Fibroblast of villous mesenchyme (primary cell): ENCODE results near the gene MAGI2. TPM values are rescaled to one million over a fixed set of nuclear protein-coding genes. Genes with fewer than 3 reads are reported as not detected.

ENCODE experiments used
- DNase-seq: peaks from one replicate; pipeline ENCODE4 v3.0.0-alpha.2; 2010; ENCODE audit warnings: low read depth
- H3K4me3 ChIP-seq: 2 replicates; pipeline ENCODE4 v1.5.1; 2011; ENCODE audit warnings: low read depth, mild to moderate bottlenecking, low read length
- total RNA-seq: library from RNA; depleted of rRNA; stranded (reverse); fragments of >200 nt; gene quantifications from 2 replicates; pipeline ENCODE4 v1.2.3, GENCODE V29; 2012
- TF ChIP-seq, protein P1 (sequence below): IDR thresholded peaks from 2 replicates; pipeline ENCODE4 v1.5.1; 2012; ENCODE audit warnings: low read depth, mild to moderate bottlenecking, low read length; ENCODE audit not compliant: insufficient read depth

Gene MAGI2
- total RNA-seq, 1 donor = 24.6 TPM

DNA sequence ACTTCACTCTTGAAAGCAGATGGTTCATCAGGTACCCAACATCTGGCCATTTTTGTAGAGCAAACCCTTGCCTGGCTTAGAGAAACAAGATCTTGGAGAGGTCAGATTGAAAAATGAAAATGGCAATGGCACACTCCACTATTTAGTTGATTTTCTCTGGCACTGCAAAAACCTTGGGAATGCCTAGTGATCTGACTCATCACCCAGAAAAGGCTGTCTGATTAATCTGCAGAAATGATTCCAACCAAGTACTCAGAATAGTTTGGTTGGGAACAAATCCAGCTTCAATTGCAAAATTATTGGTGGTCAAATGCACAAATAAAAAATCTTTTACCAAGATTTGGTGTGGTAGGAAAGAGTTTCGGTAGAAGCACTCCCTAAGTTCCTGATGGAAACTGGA, 1303.7 kb downstream of the MAGI2 start:
- DNase-seq = peak; percentile 25
- H3K4me3 ChIP-seq = no peak overlapping the region
- TF ChIP-seq, protein P1, sequence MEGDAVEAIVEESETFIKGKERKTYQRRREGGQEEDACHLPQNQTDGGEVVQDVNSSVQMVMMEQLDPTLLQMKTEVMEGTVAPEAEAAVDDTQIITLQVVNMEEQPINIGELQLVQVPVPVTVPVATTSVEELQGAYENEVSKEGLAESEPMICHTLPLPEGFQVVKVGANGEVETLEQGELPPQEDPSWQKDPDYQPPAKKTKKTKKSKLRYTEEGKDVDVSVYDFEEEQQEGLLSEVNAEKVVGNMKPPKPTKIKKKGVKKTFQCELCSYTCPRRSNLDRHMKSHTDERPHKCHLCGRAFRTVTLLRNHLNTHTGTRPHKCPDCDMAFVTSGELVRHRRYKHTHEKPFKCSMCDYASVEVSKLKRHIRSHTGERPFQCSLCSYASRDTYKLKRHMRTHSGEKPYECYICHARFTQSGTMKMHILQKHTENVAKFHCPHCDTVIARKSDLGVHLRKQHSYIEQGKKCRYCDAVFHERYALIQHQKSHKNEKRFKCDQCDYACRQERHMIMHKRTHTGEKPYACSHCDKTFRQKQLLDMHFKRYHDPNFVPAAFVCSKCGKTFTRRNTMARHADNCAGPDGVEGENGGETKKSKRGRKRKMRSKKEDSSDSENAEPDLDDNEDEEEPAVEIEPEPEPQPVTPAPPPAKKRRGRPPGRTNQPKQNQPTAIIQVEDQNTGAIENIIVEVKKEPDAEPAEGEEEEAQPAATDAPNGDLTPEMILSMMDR = no peak

DNA sequence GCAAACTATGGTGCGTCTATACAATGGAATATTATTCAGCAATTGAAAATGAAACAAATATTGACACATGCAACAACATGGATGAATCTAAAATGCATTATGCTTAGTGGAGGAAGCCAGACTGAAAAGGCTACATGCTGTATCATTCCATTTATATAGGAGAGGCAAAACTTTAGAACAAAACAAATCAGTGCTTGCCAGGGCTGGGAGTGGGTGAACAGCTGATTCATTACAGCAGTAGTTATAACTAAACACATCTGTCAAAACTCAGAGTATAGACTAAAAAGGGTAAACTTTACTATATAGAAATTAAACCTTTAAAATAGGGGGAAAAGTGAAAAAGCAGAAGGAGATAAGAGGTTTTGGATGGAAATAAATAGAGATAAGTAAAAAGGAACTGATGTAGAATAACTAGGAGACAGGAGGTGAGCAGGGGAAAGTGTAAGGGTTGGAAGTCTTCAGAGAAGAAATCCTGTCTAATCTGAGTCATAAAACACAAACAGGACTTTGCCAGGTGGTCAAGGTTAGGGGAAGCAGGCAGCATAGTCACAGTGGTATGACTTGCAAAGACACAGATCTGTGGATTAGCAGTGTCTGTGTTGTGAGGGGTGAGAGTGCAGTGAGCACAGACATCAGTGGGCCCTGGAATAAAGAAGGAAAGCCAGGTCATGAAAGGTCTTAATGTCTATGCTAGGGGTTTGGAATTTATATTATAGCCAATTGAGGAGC, 1305.1 kb downstream of the MAGI2 start:
- TF ChIP-seq, protein P1 = no peak
- DNase-seq = no peak
- no peak overlapping the region for H3K4me3 ChIP-seq

DNA sequence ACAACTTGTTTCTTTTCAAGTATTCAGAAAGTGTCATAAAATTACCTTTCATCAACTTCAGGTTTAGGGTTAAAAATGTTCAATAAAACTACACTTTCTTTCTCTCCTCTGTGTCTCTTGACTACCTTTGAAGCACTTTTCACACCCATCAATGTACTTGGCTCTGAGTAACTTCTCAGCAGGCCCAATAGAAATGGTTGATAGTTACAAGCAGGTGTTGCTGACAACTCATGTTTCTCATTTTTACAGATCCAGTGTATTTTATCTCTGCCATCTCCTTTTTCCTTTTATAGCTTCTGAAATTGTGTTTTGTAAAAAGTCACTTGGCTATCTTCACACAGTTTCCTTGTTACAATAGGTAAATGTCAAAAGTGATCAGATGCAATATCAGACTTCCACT, 1306.9 kb downstream of the MAGI2 start:
- H3K4me3 ChIP-seq = no peak overlapping the region
- no peak for DNase-seq
- TF ChIP-seq, protein P1 = no peak

DNA sequence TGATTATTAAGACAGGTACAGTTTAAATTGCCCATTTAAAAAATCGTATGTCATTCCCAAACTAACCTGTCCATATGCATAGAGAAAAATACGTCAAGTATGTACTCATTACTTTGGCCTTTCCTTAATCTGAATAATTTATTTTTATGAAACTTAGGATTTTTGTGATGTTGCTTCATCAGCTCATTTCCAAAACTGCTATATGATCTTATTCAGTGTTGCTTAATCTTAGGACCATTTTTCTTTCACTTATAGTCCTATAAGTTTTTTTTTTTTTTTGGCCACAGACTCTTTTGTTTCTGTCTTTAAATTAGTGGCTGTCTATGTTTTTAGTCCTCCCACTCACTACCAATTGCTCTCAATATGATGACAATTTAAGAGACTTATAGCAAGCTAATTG, 1309.8 kb downstream of the MAGI2 start:
- no peak overlapping the region for H3K4me3 ChIP-seq
- TF ChIP-seq, protein P1 = no peak
- no peak for DNase-seq

DNA sequence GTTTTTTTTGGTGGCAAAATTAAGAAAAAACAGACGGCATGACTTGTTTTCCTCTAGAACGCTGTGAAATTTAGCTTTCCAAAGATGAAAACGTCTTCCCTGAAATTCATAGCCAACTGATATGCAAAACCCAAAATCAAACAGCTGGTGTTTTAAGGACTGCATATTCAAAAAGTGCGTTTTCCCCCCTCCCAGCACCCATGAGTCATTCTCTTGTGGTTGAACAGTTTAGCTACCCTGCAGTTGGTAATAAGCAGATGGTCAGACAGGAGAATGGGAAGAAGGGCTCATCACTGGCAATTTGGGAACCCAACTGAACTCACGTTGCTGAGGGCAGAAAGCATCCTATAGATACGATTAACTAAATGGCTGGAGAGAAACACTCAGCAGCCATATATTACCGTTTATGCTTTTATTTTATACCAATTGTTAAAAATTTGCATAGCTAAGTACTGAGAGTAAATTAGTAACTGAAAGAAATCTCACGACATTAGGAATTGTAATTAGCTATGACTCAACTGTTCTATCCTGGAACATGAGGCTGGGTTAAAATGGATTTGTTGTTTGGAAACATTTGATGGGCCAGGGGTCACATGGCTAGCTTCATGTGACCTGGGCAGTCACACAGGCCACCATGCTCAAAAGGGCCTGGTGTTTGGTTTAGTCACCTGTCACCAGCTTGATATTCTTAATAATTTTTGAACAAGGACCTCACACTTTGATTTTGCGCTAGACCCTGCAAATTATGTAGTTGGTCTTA, 1311.8 kb downstream of the MAGI2 start:
- no peak overlapping the region for H3K4me3 ChIP-seq
- TF ChIP-seq, protein P1 = no peak
- peak; percentile 69 for DNase-seq

DNA sequence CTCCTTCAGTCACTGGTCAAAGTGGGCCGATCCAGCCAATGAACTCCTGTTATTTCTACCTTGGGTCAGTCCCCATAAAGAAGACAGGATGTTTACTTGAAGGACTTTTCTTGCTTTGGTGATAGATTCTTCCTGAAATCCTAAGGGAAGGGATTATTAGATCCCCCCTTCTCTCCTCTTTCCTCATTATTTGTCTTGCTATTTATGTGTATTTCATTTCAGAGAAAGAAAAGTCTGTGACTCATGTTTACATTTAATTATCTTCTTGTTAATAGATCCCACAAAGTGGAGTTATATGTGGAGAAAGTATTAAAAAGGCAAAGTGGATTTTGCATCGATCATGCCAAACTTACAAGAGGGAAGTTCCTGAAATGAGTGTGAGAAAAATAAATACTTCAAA, 1313.4 kb downstream of the MAGI2 start:
- no peak overlapping the region for H3K4me3 ChIP-seq
- peak; percentile 2 for DNase-seq
- TF ChIP-seq, protein P1 = no peak

DNA sequence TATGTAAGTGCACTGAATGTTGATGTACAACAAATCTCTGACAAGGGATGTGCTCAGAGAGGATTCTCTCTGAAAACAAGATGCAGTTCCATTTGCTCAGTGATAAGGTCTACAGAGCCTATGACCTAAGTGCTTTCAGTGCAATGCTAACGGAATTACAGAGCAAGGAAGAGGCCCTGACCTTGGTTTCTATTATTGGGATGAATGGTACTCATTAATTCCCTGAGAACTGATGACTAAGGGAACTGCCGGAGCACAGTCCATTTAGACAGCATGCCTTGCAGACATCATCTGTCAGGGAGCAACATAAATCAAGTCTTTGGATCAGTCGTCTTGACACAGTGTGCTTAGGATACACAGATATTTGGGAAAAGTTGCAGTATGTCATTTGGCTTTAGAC, 1314.1 kb downstream of the MAGI2 start:
- TF ChIP-seq, protein P1 = no peak
- peak; percentile 55 for DNase-seq
- H3K4me3 ChIP-seq = no peak overlapping the region
